ENCODE measurements around the gene TTC28.

DNA sequence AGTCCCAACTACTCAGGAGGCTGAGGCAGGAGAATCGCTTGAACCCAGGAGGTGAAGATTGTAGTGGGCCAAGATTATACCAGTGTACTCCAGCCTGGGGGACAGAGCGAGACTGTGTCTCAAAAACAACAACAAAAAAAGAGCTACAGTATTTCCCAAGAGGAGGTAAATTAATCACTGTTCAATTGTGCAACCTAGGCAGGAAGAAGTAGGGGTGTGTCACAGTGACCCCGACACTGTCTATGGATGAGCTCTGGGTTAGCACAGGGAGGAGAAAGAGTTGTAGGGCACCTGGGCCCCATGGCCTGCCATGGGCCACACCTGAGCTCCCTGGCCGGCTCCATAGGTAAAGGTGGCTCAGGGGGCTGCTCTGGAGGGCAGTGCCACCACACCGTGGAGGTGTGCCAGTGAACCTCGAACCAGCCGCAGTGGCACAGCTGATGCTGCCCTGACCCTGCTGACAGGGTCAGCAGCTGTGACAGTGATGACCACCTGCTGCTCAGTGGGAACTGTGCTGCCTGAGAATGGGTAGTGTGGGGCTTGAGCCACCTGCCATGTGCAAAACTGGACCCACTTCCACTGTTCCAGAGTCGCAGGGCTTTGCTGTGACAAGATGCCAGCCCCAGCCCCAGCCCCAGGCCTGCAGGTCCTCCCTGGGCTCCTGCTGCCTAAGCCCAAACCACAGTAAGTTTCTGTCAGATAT is 676.6 kb downstream of the TTC28 start:
- TF ChIP-seq EZH2 (IDR thresholded peaks at IDR 0.05; ENCODE audit: low read length, missing control alignments) (no peak), CTCF (conservative IDR thresholded peaks at IDR 0.05 in 1 of 2, IDR thresholded peaks at IDR 0.05 in 1 of 2; ENCODE audit: low read depth in 1 of 2, low read length in 2 of 2) (no peak)
